Upper lobe of right lung (tissue), 1 donor: ENCODE measurements around the gene NNMT. TPM values are rescaled to one million over a fixed set of nuclear protein-coding genes. Genes with fewer than 3 reads are reported as not detected.

Source experiments
- ATAC-seq: fragments of 200-7000 bp; cut with Tn5 transposase; one replicate; pipeline ENCODE4 v1.9.1; 2020; ENCODE audit warnings: mild to moderate bottlenecking, moderate library complexity
- DNase-seq: peaks from one replicate; pipeline ENCODE4 v3.0.0-alpha.2; 2020
- H3K27ac ChIP-seq: fragments of 200-600 bp; one replicate; pipeline ENCODE4 v1.8.0; 2022
- H3K27me3 ChIP-seq: fragments of 200-600 bp; one replicate; pipeline ENCODE4 v1.8.0; 2022; ENCODE audit warnings: mild to moderate bottlenecking
- H3K36me3 ChIP-seq: fragments of 200-600 bp; one replicate; pipeline ENCODE4 v1.8.0; 2022
- H3K4me1 ChIP-seq: fragments of 200-600 bp; one replicate; pipeline ENCODE4 v1.8.0; 2022
- H3K4me3 ChIP-seq: fragments of 200-600 bp; one replicate; pipeline ENCODE4 v1.8.0; 2022; ENCODE audit warnings: mild to moderate bottlenecking
- H3K9me3 ChIP-seq: fragments of 200-600 bp; one replicate; pipeline ENCODE4 v1.8.0; 2022
- intact Hi-C: fragments of 100-400 bp; cut with DNase I; formaldehyde crosslinking; loops from one replicate; pipeline ENCODE4 v1.11.0; 2022
- total RNA-seq: library from RNA; stranded (reverse); fragmentation: NEBNext Ultra II Directional; extraction: Animal tissue kit (Norgen Biotek cat#: 25700); gene quantifications from one replicate; pipeline ENCODE4 v1.2.1, GENCODE V29; 2021
- TF ChIP-seq, protein P1 (sequence below): fragments of 200-600 bp; IDR thresholded peaks from one replicate; pipeline ENCODE4 v1.8.0; 2022; ENCODE audit warnings: antibody characterized with exemption
- donor health status: DM: no; HTN: yes; CAD: no; lungs with severe emphysema.

NNMT gene
- total RNA-seq, 1 donor from 2014 or later, result 349 TPM

DNA sequence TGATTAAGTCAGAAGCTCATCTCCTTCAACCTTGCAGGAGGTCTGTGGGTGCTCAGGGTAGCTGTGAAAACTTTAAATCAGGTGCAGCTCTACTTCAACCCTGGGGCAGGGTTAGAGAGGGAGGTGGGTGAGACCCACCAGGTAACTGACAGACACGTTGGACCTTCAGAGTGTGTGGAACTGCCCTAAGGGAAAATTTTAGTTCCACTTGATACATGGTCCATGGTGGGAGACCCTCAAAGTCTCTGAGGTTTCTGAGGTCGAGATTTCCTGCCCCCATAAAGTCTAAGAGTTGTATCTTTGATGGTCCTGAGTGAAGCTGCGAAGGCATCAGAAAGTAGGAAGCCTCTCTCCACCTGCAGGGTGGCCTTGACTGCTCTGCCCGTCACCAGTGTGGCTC is 23.9 kb upstream of the NNMT start:
- TF ChIP-seq, protein P1, sequence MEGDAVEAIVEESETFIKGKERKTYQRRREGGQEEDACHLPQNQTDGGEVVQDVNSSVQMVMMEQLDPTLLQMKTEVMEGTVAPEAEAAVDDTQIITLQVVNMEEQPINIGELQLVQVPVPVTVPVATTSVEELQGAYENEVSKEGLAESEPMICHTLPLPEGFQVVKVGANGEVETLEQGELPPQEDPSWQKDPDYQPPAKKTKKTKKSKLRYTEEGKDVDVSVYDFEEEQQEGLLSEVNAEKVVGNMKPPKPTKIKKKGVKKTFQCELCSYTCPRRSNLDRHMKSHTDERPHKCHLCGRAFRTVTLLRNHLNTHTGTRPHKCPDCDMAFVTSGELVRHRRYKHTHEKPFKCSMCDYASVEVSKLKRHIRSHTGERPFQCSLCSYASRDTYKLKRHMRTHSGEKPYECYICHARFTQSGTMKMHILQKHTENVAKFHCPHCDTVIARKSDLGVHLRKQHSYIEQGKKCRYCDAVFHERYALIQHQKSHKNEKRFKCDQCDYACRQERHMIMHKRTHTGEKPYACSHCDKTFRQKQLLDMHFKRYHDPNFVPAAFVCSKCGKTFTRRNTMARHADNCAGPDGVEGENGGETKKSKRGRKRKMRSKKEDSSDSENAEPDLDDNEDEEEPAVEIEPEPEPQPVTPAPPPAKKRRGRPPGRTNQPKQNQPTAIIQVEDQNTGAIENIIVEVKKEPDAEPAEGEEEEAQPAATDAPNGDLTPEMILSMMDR, result no peak
- H3K27me3 ChIP-seq, result no peaks in the 10 kb centered on the region
- no peak for ATAC-seq
- no peaks in the 10 kb centered on the region for H3K36me3 ChIP-seq
- no peaks in the 10 kb centered on the region for H3K4me1 ChIP-seq
- intact Hi-C loops, result no loop called here
- H3K9me3 ChIP-seq, result no peaks in the 10 kb centered on the region
- no peak for DNase-seq
- H3K27ac ChIP-seq, result no peak overlapping the region
- H3K4me3 ChIP-seq, result no peak overlapping the region

DNA sequence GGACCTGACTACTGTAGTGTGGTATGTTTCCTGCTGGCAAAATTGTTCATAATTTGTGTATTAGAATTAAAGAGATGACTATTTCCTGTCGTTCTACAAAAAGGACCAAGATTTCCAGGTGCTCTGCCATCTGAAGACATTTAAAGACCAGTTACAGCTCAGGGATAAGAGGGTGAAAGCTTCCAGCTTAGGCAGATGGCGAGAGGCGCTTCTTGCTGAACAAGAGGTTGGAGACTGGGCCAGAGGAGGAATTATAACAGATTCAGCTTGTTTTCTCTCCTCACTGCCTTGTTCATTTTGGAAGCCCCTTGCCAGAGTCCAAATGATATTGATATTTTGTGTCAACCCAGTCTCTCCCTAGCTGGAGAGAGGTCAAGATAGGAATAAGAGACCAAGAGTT is 23.1 kb upstream of the NNMT start:
- intact Hi-C loops, result no loop called here

DNA sequence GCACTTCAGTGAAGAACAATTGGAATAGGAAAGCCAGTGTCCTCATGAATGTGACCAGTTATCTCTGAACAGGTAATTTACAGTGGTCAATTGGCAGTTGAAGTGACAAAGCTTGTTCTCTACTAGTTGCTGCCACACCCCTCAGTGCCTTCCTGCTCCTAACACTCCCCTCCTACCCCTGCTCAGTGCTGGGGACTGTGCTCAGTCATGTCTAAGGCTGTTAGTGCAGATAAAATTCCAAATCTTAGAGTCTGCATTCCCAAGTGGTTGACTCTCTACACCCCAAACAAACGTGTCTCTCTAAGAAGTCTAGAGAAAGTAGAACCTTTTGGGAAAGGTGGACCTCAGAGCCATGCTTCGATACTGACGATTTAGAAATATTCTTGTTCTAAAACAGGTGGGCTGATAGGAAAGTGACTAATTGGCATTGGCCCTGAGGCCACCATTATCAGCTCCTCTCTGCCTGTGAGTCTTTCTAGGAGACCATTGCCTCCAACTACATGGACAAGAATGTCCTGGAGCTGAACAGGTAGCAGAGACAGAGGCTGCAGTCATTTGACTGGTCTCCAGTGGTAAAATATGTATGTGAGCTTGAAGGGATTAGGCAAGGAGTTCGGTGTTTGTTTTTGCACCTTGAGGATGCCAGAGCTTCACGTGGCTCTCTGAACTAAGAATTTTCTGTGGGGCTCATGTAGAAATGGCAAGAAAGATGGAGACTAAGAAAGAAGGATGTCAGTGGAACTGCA is 22.1 kb upstream of the NNMT start:
- DNase-seq (no peak), ATAC-seq (no peak)

More for the DNA sequence above, 23.1 kb upstream of the NNMT start:
- Histone ChIP-seq H3K27me3 (no peaks in the 10 kb centered on the region), H3K9me3 (no peaks in the 10 kb centered on the region), H3K36me3 (no peaks in the 10 kb centered on the region), H3K4me1 (no peaks in the 10 kb centered on the region), H3K27ac (no peak overlapping the region), H3K4me3 (no peak overlapping the region)
- no peak for DNase-seq
- TF ChIP-seq, protein P1, result no peak
- no peak for ATAC-seq

DNA sequence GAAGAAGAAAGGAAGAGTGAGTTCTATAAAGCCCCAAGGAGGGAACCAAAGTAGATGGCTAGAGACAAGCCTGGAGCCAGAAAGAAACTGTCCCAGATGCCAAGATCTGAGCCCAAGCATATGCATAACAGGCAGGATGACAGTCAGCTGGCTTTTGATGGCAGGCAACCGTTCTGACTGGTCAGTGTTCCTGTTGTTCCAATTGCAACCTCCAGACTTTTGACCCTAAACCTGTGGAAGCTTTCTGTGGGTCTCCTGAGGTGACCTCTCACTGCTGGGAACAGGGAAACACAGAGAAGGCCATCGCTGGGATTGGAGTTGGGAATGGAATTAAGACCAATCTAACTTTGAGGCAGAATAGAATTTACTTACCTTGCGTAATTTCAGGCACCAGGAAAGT is 21.6 kb upstream of the NNMT start:
- intact Hi-C loops, result no loop called here
- Histone ChIP-seq H3K4me1 (no peaks in the 10 kb centered on the region), H3K9me3 (no peaks in the 10 kb centered on the region), H3K4me3 (no peak overlapping the region), H3K27me3 (no peaks in the 10 kb centered on the region), H3K27ac (no peak overlapping the region), H3K36me3 (no peaks in the 10 kb centered on the region)
- no peak for ATAC-seq
- TF ChIP-seq, protein P1, result no peak
- no peak for DNase-seq

More for the DNA sequence above, 22.1 kb upstream of the NNMT start:
- Histone ChIP-seq H3K27me3 (no peaks in the 10 kb centered on the region), H3K9me3 (no peaks in the 10 kb centered on the region), H3K36me3 (no peaks in the 10 kb centered on the region), H3K4me3 (no peak overlapping the region), H3K4me1 (no peaks in the 10 kb centered on the region), H3K27ac (no peak overlapping the region)
- intact Hi-C loops, result no loop called here
- TF ChIP-seq, protein P1, result no peak

DNA sequence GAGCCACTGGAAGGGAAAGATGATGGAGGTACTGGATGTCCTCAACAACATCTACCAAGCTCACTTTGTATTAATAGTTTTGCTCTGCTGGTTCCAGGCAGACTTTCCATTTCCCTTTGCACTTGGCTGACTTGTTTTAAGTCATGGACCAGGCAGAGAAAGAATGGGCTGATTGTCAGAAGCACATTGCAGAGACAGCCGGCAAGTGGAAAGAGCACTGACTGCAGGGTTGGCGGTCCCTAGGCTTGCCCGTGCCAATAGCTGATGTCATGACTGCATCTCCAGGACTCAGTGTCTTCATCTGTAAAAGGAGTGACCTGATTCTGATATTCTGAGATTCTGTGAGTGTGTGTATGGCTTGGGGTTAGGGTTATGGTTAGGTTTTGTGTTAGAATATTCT is 20.9 kb upstream of the NNMT start:
- H3K4me1 ChIP-seq, result peaks cover 1% of the 10 kb centered on the region
- TF ChIP-seq, protein P1, result no peak
- ATAC-seq, result no peak

More for the DNA sequence above, 20.9 kb upstream of the NNMT start:
- DNase-seq, result no peak
- Histone ChIP-seq H3K27ac (no peak overlapping the region), H3K36me3 (no peaks in the 10 kb centered on the region), H3K9me3 (no peaks in the 10 kb centered on the region), H3K4me3 (no peak overlapping the region), H3K27me3 (no peaks in the 10 kb centered on the region)
- intact Hi-C loops, result no loop called here
